GM19099 (cell line): ENCODE results near the gene TARS3.

ENCODE experiments used
- POLR2A ChIP-seq: IDR thresholded peaks from 3 replicates; pipeline ENCODE4 v1.6.1; 2011; ENCODE audit warnings: low read depth; ENCODE audit not compliant: insufficient read length; ENCODE audit errors: extremely low read depth

The TARS3 gene

DNA sequence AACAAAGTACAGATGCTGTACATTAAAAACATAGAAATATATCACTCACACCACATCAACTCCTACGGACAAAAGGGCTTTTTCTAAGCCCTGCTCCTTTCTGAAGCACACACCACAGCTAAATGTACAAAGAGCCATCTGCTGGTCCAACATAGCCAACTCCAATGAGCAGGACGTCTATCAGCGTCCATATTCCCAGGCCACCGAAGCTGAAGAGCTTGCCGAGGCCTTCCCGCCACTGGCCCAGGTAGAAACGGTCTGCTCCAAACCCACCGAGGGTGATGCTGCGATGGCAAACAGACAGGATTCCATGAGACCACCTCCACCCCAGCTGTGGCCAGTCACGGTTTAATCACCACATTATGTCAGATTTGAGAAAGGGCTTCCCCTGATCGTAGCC, 81.9 kb downstream of the TARS3 start:
- TF ChIP-seq POLR2A, result no peak

DNA sequence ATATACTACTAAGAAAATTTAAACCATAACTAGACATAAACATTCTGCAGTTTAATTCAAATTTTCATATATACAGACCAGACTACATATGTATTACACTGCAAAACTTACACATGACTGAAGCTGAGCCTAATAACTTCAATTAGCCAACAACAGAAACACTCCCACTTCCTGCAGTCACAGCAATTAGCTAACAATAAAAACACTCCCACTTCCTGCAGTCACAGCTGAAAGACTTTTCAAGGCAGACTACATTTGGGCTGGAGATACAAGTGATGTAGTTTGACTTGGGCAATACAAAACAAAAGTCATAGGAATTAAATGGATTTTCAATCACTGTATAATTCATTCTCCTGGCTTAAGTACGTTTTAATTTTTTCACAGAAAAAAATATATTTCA, 82.4 kb downstream of the TARS3 start:
- no peak for TF ChIP-seq POLR2A

DNA sequence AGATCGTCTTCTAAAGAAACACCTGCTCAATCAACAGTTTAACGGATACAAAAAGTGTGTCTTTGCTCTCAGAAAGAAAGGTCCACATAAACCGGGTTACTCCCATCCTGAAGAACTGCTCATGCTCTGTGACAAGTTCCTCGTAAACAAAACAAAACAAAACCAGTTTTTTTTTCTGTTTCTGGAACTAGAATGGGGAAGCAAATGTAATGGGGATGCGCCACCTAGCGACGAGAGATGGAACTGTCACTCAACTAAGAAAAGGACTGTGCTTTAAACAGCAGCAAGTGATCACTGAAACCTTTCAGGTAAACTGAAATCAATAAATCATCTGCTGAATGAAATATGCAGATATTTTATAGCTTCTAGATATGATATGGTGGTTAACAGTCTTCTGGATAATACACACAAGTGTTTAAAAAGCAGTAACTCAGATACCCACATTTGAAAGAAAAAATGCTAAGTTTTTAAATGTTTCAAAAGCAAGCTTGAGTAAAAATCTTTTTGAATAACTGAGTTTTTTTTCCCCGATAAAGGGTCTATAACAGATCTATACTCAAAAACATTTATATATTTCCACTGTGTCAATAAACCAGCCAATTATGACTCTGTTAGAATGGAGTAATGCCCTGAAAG, 83.0 kb downstream of the TARS3 start:
- TF ChIP-seq POLR2A, result no peak

DNA sequence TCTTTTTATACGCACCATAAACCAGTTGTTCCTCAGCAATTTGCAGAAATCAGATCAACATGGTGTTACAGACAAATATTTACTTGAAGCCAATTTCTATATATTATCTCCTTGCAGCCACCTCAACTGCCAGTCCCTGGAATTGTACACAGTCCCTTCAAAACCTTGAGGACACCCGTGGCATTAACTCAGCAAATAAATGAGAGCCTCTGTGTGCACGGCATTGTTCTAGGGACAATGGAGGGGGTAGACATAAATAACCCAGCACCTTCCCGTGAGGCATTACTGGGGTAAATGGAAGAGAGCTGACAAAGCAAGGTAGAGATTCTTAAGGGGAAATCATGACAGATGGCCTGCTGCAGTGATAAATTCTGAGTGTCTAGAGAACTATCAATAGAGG, 84.6 kb downstream of the TARS3 start:
- no peak for TF ChIP-seq POLR2A

DNA sequence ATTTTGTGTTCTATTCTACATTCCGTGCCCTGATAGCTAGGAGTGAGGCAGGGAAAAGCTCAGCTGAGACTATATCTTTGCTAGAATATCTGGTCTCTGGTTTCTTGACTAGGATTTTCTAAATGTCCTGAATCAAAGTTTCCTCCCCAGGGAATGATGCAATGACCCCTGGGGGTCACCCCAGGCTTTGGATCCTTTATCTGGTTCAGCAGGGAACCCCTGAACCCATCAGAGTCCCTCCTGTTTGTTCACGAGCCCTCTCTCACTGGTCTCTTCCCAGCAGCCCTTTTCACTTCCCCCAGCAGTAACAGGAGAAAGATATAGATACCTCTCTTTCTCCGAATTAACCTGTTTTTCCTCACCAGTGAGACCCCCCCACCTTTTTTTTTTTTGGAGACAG, 86.4 kb downstream of the TARS3 start:
- no peak for TF ChIP-seq POLR2A

DNA sequence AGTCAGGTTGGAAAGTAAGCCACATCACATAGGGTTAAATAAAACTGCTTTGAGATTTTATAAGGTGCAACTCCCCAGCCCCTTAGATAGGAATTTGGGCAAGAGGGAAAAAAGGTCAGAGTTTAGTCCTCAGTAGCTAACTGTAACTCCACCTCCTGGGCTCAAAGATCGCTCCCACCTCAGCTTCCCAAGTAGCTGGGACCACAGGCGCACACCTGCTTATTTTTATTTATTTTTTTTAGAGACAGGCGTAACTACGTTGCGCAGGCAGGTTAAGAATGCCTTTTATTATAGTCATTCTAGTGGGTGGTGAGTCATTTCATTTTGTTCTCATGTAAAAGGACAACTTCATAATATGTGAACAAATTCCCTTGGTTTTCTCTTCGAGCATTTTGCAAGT, 86.8 kb downstream of the TARS3 start:
- no peak for TF ChIP-seq POLR2A

DNA sequence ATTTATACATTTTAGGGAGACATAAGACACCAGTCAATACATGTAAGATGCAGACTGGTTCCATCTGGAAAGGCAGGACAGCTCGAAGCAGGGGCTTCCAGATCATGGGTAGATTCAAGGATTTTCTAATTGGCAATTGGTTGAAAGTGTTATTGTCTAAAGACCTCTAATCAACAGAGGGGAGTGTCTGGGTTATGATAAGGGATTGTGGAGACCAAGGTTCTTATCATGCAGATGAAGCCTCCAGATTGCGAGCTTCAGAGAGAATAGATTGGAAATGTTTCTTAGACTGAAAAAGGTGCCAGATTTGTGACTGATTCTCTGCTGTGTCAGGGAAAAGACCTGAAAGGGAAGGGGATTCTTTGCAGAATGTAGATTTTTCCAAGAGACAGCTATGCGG, 87.2 kb downstream of the TARS3 start:
- no peak for TF ChIP-seq POLR2A

DNA sequence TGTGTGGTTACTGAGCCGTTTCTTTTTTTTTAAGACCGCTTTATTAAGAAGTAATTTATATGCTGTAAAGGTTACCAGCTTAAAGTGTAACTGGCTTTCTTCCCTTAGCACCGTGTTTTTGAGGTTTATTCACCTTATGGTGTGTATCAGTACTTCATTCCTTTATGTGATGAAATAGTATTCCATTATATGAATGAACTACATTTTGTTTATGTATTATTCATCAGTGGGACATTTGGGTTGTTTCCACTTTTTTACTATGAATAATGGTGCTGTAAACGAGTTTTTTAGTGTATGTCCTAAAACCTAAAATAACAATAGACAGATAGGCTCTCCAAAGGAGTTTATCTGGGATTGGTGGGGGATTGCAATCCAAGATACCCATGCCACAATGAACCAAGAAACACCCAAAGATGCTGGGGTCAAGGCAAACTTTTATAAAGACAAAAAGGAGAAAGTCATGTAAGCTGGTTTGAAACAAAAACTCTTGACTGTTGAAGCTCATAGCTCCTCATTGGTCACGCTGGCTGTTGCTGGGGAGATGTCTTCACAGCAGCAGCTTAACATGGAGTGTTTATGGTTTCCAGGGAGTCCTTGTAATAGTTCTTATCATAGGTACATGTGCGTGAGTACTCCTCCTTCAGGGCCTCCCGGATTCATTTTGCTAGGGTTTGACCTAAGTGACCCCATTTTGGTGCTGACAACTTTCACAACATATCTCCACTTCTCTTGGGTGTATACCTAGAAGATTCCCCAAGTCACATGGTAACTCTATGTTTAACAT, 88.1 kb downstream of the TARS3 start:
- TF ChIP-seq POLR2A, result no peak

DNA sequence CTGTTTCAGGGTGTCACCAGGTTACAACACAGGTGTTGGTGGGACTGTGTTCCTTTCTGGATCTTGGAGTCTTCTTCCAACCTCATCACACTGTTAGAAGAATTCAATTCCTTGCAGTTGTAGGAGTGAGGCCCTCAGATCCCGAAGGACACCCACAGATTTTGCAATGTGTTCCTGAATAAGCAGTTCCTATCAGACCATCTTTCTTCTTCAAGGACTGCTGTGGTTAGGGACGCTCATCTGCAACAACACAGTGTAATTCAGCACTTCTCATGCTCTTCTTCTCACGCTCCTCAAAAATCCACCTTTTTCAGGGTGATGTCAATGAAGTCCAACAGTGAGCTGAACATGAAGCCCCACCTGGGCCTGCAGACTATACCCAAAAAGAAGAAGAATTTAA, 90.9 kb downstream of the TARS3 start:
- no peak for TF ChIP-seq POLR2A

DNA sequence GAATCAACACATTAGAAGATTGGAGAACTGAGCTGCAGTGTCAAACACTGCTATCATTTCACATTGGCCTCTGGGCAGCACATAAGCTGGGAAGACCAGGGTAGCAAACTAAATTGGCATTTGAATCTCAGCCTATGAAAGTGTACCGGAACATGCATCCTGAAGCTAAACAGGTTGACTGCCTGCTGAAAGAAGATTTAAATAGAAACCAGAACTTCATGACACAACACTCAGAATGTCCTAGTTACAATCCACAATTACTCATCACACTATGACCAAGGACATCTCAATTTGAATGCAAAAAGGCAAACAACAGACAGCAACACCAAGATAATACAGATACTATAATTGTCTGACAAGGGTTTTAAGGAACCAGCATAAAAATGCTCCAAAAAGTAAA, 98.3 kb downstream of the TARS3 start:
- no peak for TF ChIP-seq POLR2A

DNA sequence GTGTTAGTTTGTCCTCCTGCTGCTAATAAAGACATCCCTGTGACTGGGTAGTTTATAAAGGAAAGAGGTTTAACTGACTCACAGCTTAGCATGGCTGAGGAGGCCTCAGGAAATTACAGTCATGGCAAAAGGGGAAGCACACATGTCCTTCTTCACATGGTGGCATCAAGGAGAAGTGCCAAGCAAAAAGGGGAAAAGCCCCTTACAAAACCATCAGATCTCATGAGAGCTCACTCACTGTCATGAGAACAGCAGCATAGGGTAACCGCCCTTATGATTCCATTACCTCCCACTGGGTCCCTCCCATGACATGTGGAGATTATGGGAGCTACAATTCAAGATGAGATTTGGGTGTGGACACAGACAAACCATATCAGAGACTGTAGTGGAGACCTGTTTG, 99.1 kb downstream of the TARS3 start:
- TF ChIP-seq POLR2A, result no peak

DNA sequence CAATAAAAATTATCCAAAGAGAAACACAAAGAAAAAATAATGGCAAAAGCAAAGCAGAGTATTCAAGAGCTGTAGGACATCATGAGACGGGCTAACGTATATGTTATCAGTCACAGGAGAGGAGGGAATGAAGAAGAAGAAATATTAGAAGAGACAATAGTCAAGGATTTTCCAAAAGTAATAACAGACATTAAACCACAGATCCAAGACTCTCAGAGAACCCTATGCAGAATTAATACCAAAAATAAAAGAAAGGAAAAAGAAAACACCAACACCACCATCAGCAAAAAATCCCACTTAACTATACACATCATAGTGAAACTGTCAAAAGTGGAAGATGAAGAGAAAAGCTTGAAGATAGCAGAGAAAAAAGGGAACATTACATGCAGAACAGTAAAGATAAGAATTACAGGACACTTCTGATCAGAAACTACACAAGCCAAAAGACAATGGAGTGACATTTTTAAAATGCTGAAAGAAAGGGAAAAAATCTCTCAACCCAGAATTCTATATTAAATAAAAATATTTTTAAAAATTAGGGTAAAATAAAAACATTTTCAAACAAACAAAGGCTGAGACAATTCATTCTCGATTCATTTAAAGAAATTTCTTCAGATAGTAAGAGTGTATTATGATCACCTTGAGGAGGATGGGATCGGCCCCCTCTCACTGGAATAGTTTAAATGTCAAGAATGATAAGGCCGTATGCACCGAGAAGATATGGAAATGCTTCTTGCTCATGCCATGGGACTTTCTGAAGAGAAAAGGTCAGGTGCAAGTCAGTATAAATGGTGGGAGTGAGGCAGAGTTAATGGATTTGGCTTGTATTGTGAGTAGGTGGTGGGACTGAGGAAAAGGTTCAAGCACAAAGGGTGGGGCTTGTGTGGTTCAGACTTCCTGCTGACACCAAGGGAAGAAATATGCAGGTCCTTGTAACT, 100.6 kb downstream of the TARS3 start:
- no peak for TF ChIP-seq POLR2A

DNA sequence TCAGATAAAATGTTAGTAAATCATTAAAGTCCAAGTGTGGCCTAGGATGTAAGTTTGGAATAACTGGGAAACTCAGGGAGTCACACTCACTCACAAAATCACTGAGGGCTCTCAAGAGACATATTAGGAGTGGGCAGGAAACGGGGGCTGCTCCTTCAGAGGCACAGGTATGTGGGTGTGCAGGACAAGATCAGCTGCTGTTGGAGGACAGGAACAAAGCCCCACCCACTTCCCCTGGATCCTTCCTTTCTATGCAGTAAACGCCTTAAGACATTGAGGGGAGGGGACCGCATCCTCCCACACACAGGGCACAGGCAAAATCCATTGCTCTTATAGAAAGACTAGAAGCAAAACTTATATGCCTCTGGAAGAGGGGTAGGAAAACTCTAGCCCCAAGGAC, 102.3 kb downstream of the TARS3 start:
- TF ChIP-seq POLR2A, result no peak

DNA sequence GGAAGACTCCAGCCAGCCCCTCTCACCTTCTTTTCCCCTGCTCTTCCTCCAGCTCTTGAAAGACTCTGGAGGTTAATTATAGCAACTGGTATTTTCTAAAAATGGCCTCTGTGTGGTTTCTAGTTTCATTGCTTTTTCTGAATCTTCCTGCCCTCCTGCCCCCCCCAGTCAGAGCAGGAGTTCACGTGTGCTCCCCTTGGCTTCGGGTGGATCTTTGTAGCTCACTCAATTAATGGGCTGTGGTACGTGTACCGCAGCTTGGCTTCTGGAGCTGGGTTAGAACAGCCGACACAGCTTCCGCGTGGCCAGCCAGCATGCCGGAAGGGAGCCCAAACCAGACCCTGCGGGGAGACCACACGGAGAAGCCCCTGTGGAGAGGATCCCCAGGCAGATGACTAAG, 103.6 kb downstream of the TARS3 start:
- TF ChIP-seq POLR2A, result no peak

DNA sequence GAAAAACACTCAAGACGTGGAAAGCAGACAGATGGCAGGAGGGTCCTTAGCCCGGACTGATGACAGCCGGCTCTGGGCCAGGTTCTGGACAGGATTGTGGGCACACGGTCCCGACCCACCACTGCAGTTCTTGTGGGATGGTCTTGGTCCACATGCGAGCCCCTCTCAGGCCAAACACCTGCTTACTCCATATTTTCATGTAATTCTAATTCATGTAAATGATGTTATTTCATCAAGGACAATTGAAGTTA, 104.7 kb downstream of the TARS3 start:
- no peak for TF ChIP-seq POLR2A
